ENCODE data around the gene CREB3L1.

DNA sequence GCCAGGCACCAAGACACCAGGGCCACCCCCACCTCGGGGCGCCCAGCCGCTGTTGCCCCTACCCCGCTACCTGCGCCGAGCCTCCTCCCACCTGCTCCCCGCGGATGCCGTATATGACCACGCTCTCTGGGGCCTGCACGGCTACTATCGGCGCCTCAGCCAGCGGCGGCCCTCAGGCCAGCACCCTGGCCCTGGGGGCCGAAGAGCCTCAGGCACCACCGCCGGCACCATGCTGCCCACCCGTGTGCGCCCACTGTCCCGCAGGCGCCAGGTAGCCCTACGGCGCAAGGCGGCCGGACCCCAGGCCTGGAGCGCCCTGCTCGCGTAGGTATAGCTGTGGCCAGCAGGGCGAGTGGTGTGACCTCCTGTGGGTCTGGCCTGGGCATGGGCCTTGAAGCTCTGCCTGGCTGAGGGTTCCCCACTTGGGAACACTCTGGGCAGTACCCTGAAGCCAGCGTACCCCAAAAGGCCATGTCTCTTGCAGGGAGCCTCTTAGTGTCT is 89.2 kb downstream of the CREB3L1 start:
- no peak for TF ChIP-seq POLR2A (IDR thresholded peaks at IDR 0.05)
- TF ChIP-seq, protein P1, sequence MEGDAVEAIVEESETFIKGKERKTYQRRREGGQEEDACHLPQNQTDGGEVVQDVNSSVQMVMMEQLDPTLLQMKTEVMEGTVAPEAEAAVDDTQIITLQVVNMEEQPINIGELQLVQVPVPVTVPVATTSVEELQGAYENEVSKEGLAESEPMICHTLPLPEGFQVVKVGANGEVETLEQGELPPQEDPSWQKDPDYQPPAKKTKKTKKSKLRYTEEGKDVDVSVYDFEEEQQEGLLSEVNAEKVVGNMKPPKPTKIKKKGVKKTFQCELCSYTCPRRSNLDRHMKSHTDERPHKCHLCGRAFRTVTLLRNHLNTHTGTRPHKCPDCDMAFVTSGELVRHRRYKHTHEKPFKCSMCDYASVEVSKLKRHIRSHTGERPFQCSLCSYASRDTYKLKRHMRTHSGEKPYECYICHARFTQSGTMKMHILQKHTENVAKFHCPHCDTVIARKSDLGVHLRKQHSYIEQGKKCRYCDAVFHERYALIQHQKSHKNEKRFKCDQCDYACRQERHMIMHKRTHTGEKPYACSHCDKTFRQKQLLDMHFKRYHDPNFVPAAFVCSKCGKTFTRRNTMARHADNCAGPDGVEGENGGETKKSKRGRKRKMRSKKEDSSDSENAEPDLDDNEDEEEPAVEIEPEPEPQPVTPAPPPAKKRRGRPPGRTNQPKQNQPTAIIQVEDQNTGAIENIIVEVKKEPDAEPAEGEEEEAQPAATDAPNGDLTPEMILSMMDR (IDR thresholded peaks at IDR 0.05 in 4 of 5, conservative IDR thresholded peaks at IDR 0.05 in 1 of 5), result no peak

Measured in gastrocnemius medialis (tissue), 4 donors.